ENCODE measurements around the gene MFNG.

Gene MFNG

GRCh38 chr22:37443977-37444376, 42.2 kb downstream of the MFNG start:
- no peak for DNase-seq (ENCODE audit: low spot score)

GRCh38 chr22:37443086-37443485, 43.1 kb downstream of the MFNG start:
- DNase-seq (ENCODE audit: low spot score), result no peak

GRCh38 chr22:37442537-37442936, 43.6 kb downstream of the MFNG start:
- DNase-seq (ENCODE audit: low spot score), result no peak

DNA sequence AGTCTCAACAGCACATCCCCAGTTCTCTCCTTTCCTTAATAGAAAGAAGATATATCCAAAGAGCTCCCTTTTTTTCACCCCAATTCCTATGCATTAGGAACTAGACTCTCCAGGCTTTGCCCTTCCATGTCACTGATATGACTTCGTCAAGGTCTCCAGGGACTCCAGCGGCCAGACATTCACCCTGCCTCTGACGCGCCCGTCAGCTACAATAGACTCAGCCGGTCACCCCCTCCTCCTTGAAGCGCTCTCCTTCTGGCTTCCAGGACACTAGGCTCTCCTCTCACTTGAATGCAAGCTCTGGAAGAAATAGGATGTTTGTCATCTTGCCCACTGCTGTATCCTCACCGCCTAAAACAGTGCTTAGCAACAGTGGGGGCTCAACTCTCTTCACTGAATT, 44.0 kb downstream of the MFNG start:
- no peak for DNase-seq (ENCODE audit: low spot score)

- no peak for DNase-seq (ENCODE audit: low spot score)
Observed at GRCh38 chr22:37440875-37441274, 45.3 kb downstream of the MFNG start.

DNA sequence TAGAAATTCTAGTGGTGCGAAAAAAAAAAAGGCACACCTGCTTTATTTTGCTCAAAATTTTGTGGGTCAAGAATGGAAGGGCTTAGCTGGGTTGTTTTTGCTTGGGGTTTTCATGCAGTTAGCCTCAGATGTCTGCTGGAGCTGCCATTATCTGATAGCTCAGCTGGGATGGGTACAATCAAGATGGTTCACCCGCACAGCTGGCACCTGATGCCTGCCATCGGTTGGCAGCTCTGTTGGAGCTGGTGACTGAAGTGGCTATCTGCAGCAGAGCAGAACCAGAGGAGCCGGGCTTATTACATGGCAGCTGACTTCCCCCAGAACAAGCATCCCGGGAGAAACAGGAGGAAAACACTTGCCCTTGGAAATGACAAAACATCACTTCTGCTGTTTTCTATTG, 46.8 kb downstream of the MFNG start:
- DNase-seq (ENCODE audit: low spot score), result no peak

GRCh38 chr22:37435970-37436603, 50.1 kb downstream of the MFNG start:
- no peak for DNase-seq (ENCODE audit: low spot score)

DNA sequence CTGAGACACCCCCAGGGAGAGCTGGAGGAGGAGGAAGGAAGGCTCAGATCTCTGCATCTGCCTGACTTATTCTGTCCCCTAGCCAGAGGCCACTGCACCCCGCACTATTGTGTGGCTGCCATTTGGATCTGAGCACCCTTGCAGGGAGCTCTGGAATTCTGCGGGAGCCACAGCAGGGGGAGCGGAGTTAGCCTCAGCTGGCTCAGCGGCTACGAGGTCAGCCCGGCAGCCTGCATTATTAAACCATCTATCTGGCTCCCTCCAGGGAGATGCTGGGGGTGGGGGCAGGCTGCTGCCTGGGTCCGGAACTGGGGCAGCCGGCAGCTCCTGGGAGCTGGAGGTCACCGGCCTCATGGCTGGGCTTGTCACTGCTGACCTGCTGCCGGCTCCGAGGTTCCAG, 52.4 kb downstream of the MFNG start:
- DNase-seq (ENCODE audit: low spot score), result no peak

DNA sequence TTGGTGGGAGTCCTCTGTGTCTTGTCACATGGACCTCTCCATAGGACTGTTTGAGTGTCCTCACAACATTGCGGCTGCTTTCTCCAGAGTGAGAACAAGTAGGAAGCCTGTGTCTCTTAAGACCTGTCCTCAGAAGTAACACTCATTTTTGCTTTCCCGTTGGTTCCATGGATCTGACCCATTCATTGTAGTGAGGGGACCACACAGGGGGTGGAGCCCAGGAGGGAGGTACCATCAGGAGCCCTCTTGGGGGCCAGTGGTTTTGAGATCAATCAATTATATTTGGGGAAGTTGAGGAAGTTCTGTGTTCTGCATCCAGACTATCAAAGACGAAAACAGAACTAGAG, 53.5 kb downstream of the MFNG start:
- DNase-seq (ENCODE audit: low spot score), result no peak

GRCh38 chr22:37431801-37432707, 54.1 kb downstream of the MFNG start:
- no peak for DNase-seq (ENCODE audit: low spot score)

- no peak for DNase-seq (ENCODE audit: low spot score)
Observed at GRCh38 chr22:37431366-37431765, 54.8 kb downstream of the MFNG start.

DNA sequence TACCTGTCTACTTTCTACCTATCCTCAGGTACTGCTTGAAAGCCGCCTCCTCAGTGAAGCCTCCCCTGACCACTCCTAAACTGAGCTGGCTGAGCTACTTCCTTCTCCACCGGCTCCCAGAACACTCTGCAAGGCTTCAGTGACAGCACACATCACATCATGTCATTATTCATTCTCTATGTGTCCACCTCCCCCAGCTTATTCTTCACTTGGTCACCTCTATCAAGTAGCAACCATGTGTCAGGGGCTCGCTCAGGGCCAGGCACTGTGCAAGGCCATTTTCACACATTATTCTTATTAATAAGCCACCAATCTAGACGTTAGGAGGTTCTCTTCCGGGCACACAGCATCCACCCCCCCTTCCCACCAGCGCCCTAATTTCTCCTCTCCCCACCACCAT, 55.2 kb downstream of the MFNG start:
- DNase-seq (ENCODE audit: low spot score), result no peak

GRCh38 chr22:37428649-37429586, 57.3 kb downstream of the MFNG start:
- DNase-seq (ENCODE audit: low spot score), result peak; percentile 85

- DNase-seq (ENCODE audit: low spot score), result no peak
Observed at GRCh38 chr22:37427711-37428635, 58.2 kb downstream of the MFNG start.

DNA sequence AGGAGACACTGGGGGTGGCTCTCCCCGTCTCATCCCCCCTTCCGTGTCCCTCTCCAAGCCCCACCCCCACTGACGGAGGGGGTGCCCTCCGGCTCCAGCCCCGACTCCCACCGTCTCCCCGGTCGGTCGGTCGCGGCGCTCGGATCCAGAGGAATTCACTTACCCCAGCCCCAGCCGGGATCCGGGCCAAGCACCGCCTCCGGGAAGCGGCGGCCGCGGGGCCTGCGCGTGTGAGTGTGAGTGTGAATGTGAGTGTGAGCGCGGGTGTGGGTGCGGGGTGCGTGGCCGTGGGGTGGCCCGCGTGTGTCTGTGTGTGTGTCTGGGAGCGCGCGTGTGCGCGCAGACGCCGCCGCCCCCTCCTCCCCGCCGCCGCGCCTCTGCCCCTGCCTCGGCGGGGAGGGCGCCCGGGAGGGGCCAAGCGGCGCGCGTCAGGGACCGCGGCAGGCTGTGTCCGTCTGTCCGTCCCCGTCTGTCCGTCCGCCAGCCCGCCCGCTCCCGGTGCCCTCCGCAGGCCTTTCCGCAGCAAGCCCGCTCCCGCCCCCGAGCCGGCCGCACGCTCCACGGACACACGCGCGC, 59.0 kb downstream of the MFNG start, which contains the start of gene ELFN2:
ELFN2 (minus strand) TSS at position 345 of the 576 bp plus-strand sequence. CDS start 51,945 bp downstream, outside the sequence.
- peak; percentile 77 for DNase-seq (ENCODE audit: low spot score)

- no peak for DNase-seq (ENCODE audit: low spot score)
Observed at GRCh38 chr22:37426706-37427134, 59.5 kb downstream of the MFNG start.

GRCh38 chr22:37425800-37426705, 60.1 kb downstream of the MFNG start:
- no peak for DNase-seq (ENCODE audit: low spot score)

DNA sequence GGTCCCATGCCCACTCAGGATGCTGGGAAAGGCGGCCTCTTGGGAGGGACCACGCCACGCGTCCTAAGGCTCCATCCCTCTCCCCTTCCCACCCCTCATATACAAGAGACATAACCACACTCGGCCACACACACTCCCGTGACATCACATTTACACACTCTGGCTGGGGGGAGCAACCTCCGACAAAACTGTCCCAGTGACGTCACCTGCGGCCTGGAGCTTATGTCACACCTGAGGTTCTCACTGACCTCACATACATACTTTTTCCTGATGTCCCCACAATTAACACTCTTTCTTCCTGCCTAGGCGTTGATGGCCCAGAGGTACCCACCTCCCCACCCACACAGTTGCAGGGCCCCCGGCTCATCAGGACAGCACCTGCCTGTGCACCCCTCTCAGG, 60.8 kb downstream of the MFNG start:
- no peak for DNase-seq (ENCODE audit: low spot score)

DNA sequence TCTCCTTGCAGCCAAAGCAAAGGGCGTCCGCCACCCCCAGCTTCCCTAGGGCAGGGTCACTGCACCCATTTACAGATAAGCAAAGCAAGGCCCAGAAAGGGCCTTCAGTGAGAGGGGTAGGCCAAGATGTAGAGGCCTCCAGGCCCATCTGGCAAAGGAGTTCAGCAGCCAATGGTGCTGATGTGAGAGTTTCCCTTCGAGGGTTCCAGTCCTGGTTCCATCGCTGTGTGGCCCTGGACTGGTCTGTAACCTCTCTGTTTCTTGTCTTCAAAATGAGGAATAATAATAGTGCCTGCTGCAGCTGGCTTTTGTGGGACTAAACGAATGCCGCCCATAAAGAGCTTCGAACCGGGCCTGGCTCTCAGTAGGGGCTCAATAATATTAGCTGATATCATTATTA, 62.9 kb downstream of the MFNG start:
- no peak for DNase-seq (ENCODE audit: low spot score)

DNA sequence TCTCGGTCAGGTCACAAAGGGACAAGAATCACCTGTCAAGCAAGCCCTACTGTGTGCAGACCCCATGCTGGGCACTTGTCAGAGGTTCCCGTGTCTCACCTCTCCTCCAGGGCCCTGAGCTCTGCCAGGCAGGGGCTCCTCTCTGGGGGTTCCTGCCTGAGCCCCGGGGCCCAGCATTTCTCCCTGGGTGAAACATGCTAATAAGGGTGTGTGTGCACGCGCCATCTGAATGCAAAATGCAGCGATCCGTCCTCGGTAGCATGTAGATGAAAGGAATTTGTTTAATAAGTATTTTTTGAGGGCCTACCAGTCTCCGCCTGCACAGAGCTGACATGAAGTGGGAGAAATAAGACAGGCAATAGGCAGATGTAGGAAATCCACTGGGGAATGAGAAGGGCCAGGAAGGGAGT, 64.7 kb downstream of the MFNG start:
- DNase-seq (ENCODE audit: low spot score), result no peak

Data from HuH-7 (cell line).